H9 (cell line): ENCODE results near the gene RFX8. TPM values are rescaled to one million over a fixed set of nuclear protein-coding genes. Genes with fewer than 3 reads are reported as not detected.

Experiments
- DNase-seq: peaks from one replicate; pipeline ENCODE4 v3.0.0-alpha.2; 2017
- H2AFZ ChIP-seq: one replicate; pipeline ENCODE4 v1.6.1; 2013; ENCODE audit warnings: mild to moderate bottlenecking, low read length, control low read depth, moderate library complexity
- H2AK5ac ChIP-seq: 2 replicates; pipeline ENCODE4 v1.6.1; 2013; ENCODE audit warnings: low read length, control low read depth, mixed read lengths; ENCODE audit not compliant: insufficient read length
- H2BK120ac ChIP-seq: one replicate; pipeline ENCODE4 v1.6.1; 2013; ENCODE audit warnings: low read depth, mild to moderate bottlenecking, low read length, control low read depth, inconsistent platforms; ENCODE audit not compliant: poor library complexity, severe bottlenecking
- H2BK12ac ChIP-seq: 2 replicates; pipeline ENCODE4 v1.6.1; 2013; ENCODE audit warnings: low read length, control low read depth, mixed read lengths, low read depth; ENCODE audit not compliant: insufficient read length
- H2BK15ac ChIP-seq: 2 replicates; pipeline ENCODE4 v1.6.1; 2013; ENCODE audit warnings: low read depth, low read length, control low read depth
- H2BK20ac ChIP-seq: one replicate; pipeline ENCODE4 v1.6.1; 2013; ENCODE audit warnings: low read depth, mild to moderate bottlenecking, low read length, control low read depth, inconsistent platforms; ENCODE audit not compliant: poor library complexity, severe bottlenecking
- H2BK5ac ChIP-seq: 2 replicates; pipeline ENCODE4 v1.6.1; 2013; ENCODE audit warnings: low read length, control low read depth, mixed read lengths; ENCODE audit not compliant: insufficient read length
- H3K14ac ChIP-seq: 2 replicates; pipeline ENCODE4 v1.6.1; 2013; ENCODE audit warnings: low read length, control low read depth; ENCODE audit not compliant: insufficient read depth
- H3K18ac ChIP-seq: 2 replicates; pipeline ENCODE4 v1.6.1; 2013; ENCODE audit warnings: low read depth, mild to moderate bottlenecking, mixed read lengths, low read length, control low read depth; ENCODE audit not compliant: insufficient read length
- H3K23ac ChIP-seq: 2 replicates; pipeline ENCODE4 v1.6.1; 2013; ENCODE audit warnings: low read length, control low read depth, mixed read lengths, low read depth; ENCODE audit not compliant: insufficient read length
- H3K23me2 ChIP-seq: 2 replicates; pipeline ENCODE4 v1.6.1; 2013; ENCODE audit warnings: low read depth, mild to moderate bottlenecking, mixed read lengths, low read length, control low read depth; ENCODE audit not compliant: insufficient read length, poor library complexity, severe bottlenecking
- H3K27ac ChIP-seq: 2 replicates; pipeline ENCODE4 v1.5.1; 2013; ENCODE audit warnings: low read length, control low read depth, mixed read lengths, low read depth; ENCODE audit not compliant: insufficient read length
- H3K27me3 ChIP-seq: 2 replicates; pipeline ENCODE4 v1.6.1; 2013; ENCODE audit warnings: low read length, control low read depth, inconsistent platforms; ENCODE audit not compliant: insufficient read depth
- H3K4ac ChIP-seq: 2 replicates; pipeline ENCODE4 v1.6.1; 2013; ENCODE audit warnings: low read depth, mild to moderate bottlenecking, control low read depth, inconsistent platforms, low read length, moderate library complexity
- H3K4me1 ChIP-seq: 2 replicates; pipeline ENCODE4 v1.6.1; 2013; ENCODE audit warnings: low read length, control low read depth, inconsistent platforms; ENCODE audit not compliant: insufficient read depth
- H3K4me2 ChIP-seq: 2 replicates; pipeline ENCODE4 v1.6.1; 2013; ENCODE audit warnings: low read length, control low read depth, mixed read lengths; ENCODE audit not compliant: insufficient read length, insufficient read depth
- H3K56ac ChIP-seq: 2 replicates; pipeline ENCODE4 v1.6.1; 2013; ENCODE audit warnings: low read depth, mild to moderate bottlenecking, mixed read lengths, low read length, control low read depth; ENCODE audit not compliant: insufficient read length
- H3K79me1 ChIP-seq: 2 replicates; pipeline ENCODE4 v1.6.1; 2013; ENCODE audit warnings: low read depth, mild to moderate bottlenecking, moderate library complexity, low read length, control low read depth, inconsistent platforms; ENCODE audit not compliant: insufficient read depth, poor library complexity, severe bottlenecking
- H3K79me2 ChIP-seq: 2 replicates; pipeline ENCODE4 v1.6.1; 2013; ENCODE audit warnings: low read length, control low read depth, inconsistent platforms; ENCODE audit not compliant: insufficient read depth
- H3K9ac ChIP-seq: 2 replicates; pipeline ENCODE4 v1.6.1; 2013; ENCODE audit warnings: low read length, control low read depth, mixed read lengths; ENCODE audit not compliant: insufficient read length; ENCODE audit errors: extremely low read depth
- H3K9me3 ChIP-seq: one replicate; pipeline ENCODE4 v1.6.1; 2013; ENCODE audit warnings: low read depth, low read length, inconsistent platforms; ENCODE audit not compliant: control insufficient read depth
- H3T11ph ChIP-seq: one replicate; pipeline ENCODE4 v1.6.1; 2013; ENCODE audit warnings: mild to moderate bottlenecking, low read length, control low read depth, inconsistent platforms
- H4K20me1 ChIP-seq: one replicate; pipeline ENCODE4 v1.6.1; 2013; ENCODE audit not compliant: control insufficient read depth, insufficient read length, insufficient read depth
- H4K5ac ChIP-seq: 2 replicates; pipeline ENCODE4 v1.6.1; 2013; ENCODE audit warnings: low read depth, mild to moderate bottlenecking, mixed read lengths, low read length, control low read depth; ENCODE audit not compliant: insufficient read length
- H4K8ac ChIP-seq: replicated peaks from 2 replicates; pipeline ENCODE4 v1.6.1; 2013; ENCODE audit warnings: low read length, control low read depth, mixed read lengths, low read depth; ENCODE audit not compliant: insufficient read length
- H4K91ac ChIP-seq: 2 replicates; pipeline ENCODE4 v1.6.1; 2013; ENCODE audit warnings: low read depth, mild to moderate bottlenecking, moderate library complexity, mixed read lengths, low read length, control low read depth; ENCODE audit not compliant: insufficient read length
- H3K27ac Mint-ChIP-seq, 3 experiments: 2 replicates in 2 of 3; 3 replicates in 1 of 3; pipeline ENCODE4 v1.8.0; 2020 to 2021; ENCODE audit warnings: mixed read lengths in 3 of 3, mild to moderate bottlenecking in 1 of 3, moderate library complexity in 1 of 3
- H3K27me3 Mint-ChIP-seq: 2 replicates; pipeline ENCODE4 v1.8.0; 2021; ENCODE audit warnings: low read depth, mild to moderate bottlenecking, moderate library complexity, mixed read lengths
- H3K36me3 Mint-ChIP-seq, 3 experiments: 2 replicates in 2 of 3; 3 replicates in 1 of 3; pipeline ENCODE4 v1.8.0; 2020 to 2021; ENCODE audit warnings: low read depth in 3 of 3, mixed read lengths in 3 of 3; ENCODE audit not compliant: insufficient read depth in 1 of 3
- H3K4me1 Mint-ChIP-seq, 2 experiments: 2 replicates each; pipeline ENCODE4 v1.8.0; 2020; ENCODE audit warnings: mixed read lengths in 2 of 2
- H3K4me3 Mint-ChIP-seq, 2 experiments: 2 replicates in 1 of 2; 3 replicates in 1 of 2; pipeline ENCODE4 v1.8.0; 2020 to 2021; ENCODE audit warnings: mild to moderate bottlenecking in 2 of 2, mixed read lengths in 2 of 2, moderate library complexity in 1 of 2
- H3K9me3 Mint-ChIP-seq, 2 experiments: 2 replicates in 1 of 2; 3 replicates in 1 of 2; pipeline ENCODE4 v1.8.0; 2020; ENCODE audit warnings: mild to moderate bottlenecking in 2 of 2, mixed read lengths in 2 of 2, moderate library complexity in 1 of 2
- WGBS: extraction: QIAGEN DNeasy Blood & Tissue Kit; methylation state at CpG from one replicate; pipeline ENCODE4 v1.1.7; 2013; ENCODE audit warnings: missing lambda C conversion rate, low lambda C conversion rate, mixed read lengths; ENCODE audit not compliant: insufficient read length; ENCODE audit errors: extremely low coverage; 5-methylcytosine and 5-hydroxymethylcytosine counted together
- total RNA-seq: library from RNA; stranded (reverse); gene quantifications from 2 replicates; pipeline ENCODE4 v1.2.1, GENCODE V29; 2021
- TF ChIP-seq, protein P1 (sequence below): fragments of 200-600 bp; sonication (generic); conservative IDR thresholded peaks from 3 replicates; pipeline ENCODE4 v1.8.0; 2021; ENCODE audit warnings: antibody characterized with exemption, mild to moderate bottlenecking

The RFX8 gene
- total RNA-seq, 1 experiment from 2014 or later: 0.22 TPM

DNA sequence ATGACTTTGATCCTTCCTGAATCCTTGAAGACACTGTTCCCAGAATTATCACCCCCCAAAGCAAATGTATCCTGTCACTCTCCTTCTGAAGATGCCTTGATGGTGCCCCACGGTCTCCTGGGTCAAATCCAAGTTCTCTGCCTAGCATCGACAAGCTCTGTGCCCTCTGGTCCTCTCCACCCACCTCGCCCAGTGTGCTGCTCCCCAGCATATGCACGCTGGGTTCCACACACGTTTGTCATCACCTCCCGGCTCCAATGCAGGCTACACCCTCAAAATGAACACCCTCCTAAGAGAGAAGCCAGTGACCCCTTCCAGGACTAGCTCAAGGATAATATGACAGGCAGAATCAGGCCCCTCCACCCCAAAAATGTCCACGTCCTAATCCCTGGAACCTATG is 48.1 kb downstream of the RFX8 start:
- Histone ChIP-seq H2BK20ac (no peak overlapping the region), H2BK15ac (no peak overlapping the region), H2BK12ac (no peak overlapping the region), H2BK5ac (no peak overlapping the region), H3K4ac (no peak overlapping the region), H3K14ac (no peak overlapping the region), H3K4me2 (no peak overlapping the region), H3K18ac (no peak overlapping the region), H3K56ac (no peak overlapping the region), H2AFZ (no peak overlapping the region), H3K23me2 (no peaks in the 10 kb centered on the region), H3K27me3 (no peaks in the 10 kb centered on the region), H3K4me1 (no peaks in the 10 kb centered on the region), H2BK120ac (no peak overlapping the region), H3K9me3 (no peaks in the 10 kb centered on the region), H3K79me2 (no peaks in the 10 kb centered on the region), H4K8ac (no peak overlapping the region), H2AK5ac (no peak overlapping the region), H3K23ac (no peak overlapping the region), H3K27ac (no peak overlapping the region), H4K20me1 (no peaks in the 10 kb centered on the region), H4K91ac (no peak overlapping the region), H3K9ac (no peak overlapping the region), H3T11ph (no peak overlapping the region), H3K79me1 (no peaks in the 10 kb centered on the region), H4K5ac (no peak overlapping the region)
- H3K4me1 Mint-ChIP-seq: peaks cover 0 to 3% of the 10 kb centered on the region in 2 experiments; a peak in 1 of 4 replicates
- no peaks in the 10 kb centered on the region for H3K36me3 Mint-ChIP-seq
- H3K4me3 Mint-ChIP-seq: no peak overlapping the region
- no peak for DNase-seq
- TF ChIP-seq, protein P1, sequence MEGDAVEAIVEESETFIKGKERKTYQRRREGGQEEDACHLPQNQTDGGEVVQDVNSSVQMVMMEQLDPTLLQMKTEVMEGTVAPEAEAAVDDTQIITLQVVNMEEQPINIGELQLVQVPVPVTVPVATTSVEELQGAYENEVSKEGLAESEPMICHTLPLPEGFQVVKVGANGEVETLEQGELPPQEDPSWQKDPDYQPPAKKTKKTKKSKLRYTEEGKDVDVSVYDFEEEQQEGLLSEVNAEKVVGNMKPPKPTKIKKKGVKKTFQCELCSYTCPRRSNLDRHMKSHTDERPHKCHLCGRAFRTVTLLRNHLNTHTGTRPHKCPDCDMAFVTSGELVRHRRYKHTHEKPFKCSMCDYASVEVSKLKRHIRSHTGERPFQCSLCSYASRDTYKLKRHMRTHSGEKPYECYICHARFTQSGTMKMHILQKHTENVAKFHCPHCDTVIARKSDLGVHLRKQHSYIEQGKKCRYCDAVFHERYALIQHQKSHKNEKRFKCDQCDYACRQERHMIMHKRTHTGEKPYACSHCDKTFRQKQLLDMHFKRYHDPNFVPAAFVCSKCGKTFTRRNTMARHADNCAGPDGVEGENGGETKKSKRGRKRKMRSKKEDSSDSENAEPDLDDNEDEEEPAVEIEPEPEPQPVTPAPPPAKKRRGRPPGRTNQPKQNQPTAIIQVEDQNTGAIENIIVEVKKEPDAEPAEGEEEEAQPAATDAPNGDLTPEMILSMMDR: no peak
- H3K27me3 Mint-ChIP-seq: 0 out of 2 replicates have a peak, but pooled peaks cover 2% of the 10 kb centered on the region
- no CpG with 5 or more reads among the region's 7 CpGs for WGBS
- no peaks in the 10 kb centered on the region for H3K9me3 Mint-ChIP-seq
- H3K27ac Mint-ChIP-seq: no peak overlapping the region
